ENCODE measurements around the gene GIT1. TPM values are rescaled to one million over a fixed set of nuclear protein-coding genes. Genes with fewer than 3 reads are reported as not detected.

GIT1 gene
- total and polyA plus RNA-seq, 2 donors (not counting 3 experiments of a cell fraction or from before 2014, with no cell fraction given) = 75.5 to 92.5 TPM

DNA sequence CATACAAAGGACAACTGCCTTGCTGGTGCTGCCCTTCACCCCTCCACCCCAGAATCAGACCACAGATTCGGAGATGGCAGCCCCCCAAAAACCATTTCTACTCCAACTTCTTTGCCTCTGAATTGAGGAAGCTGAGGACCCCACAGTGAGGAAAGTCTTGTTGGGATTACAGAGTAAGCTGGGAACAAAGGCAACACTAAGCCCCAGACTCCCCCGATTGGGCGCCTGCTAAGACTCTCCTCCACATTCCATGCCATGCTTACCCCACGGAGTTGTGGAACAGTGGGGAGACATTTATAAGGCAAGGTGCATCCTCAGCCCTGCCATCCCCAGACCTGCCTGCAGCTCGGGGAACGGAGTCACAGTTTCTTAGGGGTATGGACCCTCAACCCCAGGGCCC, 1.9 kb downstream of the GIT1 start:
- H3K4me3 ChIP-seq (replicated peaks in 1 of 3; ENCODE audit: insufficient read depth in 1 of 3, low read depth in 1 of 3, low read length in 3 of 3) = peak overlapping the region; percentile 58 to 69 (median 68)
- peak overlapping the region; percentile 66 for H3K27ac ChIP-seq (ENCODE audit: insufficient read depth, low read depth, low read length)
- H3K9me3 ChIP-seq (replicated peaks; ENCODE audit: control insufficient read depth, insufficient read depth, low read length) = no peaks in the 10 kb centered on the region
- peaks cover 65% of the 10 kb centered on the region for H3K79me2 ChIP-seq (ENCODE audit: control insufficient read depth, insufficient read depth, low read length)
- intact Hi-C loops (cut with micrococcal nuclease) (loop anchor here (5.0 kb wide), 1 partner anchor 195 kb away; the partner anchor contains the start of gene TAOK1), dilution Hi-C loops (cut with MboI; ENCODE audit: extremely low pct_ligation_motif_present, low sequenced_read_pairs) (no loop called here)
- peak overlapping the region; percentile 54 for H3K9ac ChIP-seq (replicated peaks; ENCODE audit: extremely low read depth, insufficient read depth, low read length)
- no peaks in the 10 kb centered on the region for H3K27me3 ChIP-seq (ENCODE audit: control insufficient read depth in 2 of 2, insufficient read depth in 2 of 2, low read length in 2 of 2)
- H3K4me1 ChIP-seq (ENCODE audit: control insufficient read depth, extremely low read depth, insufficient read depth, low read length) = peaks cover 73% of the 10 kb centered on the region
- no peaks in the 10 kb centered on the region for H4K20me1 ChIP-seq (replicated peaks; ENCODE audit: control insufficient read depth, extremely low read depth, insufficient read depth, low read length)
- FAIRE-seq = peak; percentile 33
- H3K9me1 ChIP-seq (replicated peaks; ENCODE audit: control insufficient read depth, extremely low read depth, insufficient read depth, low read length) = no peaks in the 10 kb centered on the region
- POLR2A ChIA-PET = no interaction called here
- H3K36me3 ChIP-seq (ENCODE audit: control insufficient read depth in 2 of 2, extremely low read depth in 1 of 2, insufficient read depth in 2 of 2, low read length in 2 of 2) = peaks cover 0 to 9% of the 10 kb centered on the region in 2 experiments
- CTCF ChIA-PET = interaction anchor here (1.4 to 4.2 kb wide), 3 partner anchors 17 to 30 kb away, joined by 6 to 27 read pairs (median 8); no protein-coding TSS in a partner anchor
- H2AFZ ChIP-seq (ENCODE audit: low read depth, low read length) = no peak overlapping the region
- no TSS peak for BruUV-seq (replicated peaks)
- H3K4me2 ChIP-seq (ENCODE audit: insufficient read depth, low read length) = peak overlapping the region; percentile 66
- DNase-seq (ENCODE audit: low read depth, low spot score) = no peak
- TF ChIP-seq FOS (IDR thresholded peaks at IDR 0.05; ENCODE audit: borderline replicate concordance, insufficient read depth, low read length) (no peak), EZH2 (IDR thresholded peaks at IDR 0.05; ENCODE audit: borderline replicate concordance, low read depth, low read length, severe bottlenecking) (no peak), GATA2 (IDR thresholded peaks at IDR 0.05; ENCODE audit: insufficient read depth, insufficient read length, low read depth, low read length) (no peak)
- TF ChIP-seq, protein P1, sequence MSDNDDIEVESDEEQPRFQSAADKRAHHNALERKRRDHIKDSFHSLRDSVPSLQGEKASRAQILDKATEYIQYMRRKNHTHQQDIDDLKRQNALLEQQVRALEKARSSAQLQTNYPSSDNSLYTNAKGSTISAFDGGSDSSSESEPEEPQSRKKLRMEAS (IDR thresholded peaks at IDR 0.05; ENCODE audit: insufficient read depth, insufficient read length) = no peak

DNA sequence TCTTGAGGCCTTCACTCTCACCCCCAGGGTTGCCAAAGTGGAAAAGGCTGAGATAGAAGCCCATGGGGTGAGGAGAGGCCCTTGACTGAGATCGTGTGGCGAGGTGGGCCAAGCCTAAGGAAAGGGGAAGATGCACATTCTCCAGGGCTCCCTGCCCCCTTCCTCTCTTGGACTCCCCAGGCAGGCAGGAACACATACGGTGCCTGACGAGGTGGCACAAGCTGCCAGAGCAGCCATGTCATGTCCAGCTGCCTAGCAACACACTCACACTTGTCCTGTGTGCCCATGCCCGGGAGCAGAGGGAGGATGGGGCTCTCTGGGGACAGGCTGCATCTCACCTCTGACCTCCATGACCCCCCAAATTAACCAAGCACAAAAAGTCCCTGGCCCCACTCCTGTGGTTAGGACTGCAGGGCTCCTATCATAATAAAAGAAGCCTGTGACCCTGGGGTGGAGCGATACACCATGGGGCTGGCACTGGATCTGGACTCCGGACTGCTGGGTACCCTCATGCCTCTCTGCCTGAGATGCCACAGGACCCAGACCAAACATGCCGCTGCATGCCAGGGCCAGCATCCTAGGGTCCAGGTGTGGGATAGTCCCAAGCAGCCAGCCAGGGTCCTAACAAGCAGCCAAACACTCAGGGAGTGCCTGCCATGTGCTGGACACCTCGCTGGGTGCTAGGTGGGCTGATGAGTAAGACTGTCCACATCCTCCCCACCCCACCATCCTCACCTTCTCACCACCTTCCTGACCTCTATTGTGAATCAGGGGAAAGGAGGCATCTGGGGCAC, 2.6 kb downstream of the GIT1 start:
- BruUV-seq (replicated peaks) = no TSS peak
- dilution Hi-C loops (cut with MboI; ENCODE audit: extremely low pct_ligation_motif_present, low sequenced_read_pairs) = no loop called here
- intact Hi-C loops (cut with micrococcal nuclease) = loop anchor here (5.0 kb wide), 1 partner anchor 195 kb away; the partner anchor contains the start of gene TAOK1

More for the DNA sequence above, 2.6 kb downstream of the GIT1 start:
- H3K9me1 ChIP-seq (replicated peaks; ENCODE audit: control insufficient read depth, extremely low read depth, insufficient read depth, low read length) = no peaks in the 10 kb centered on the region
- H4K20me1 ChIP-seq (replicated peaks; ENCODE audit: control insufficient read depth, extremely low read depth, insufficient read depth, low read length) = no peaks in the 10 kb centered on the region
- no peaks in the 10 kb centered on the region for H3K27me3 ChIP-seq (ENCODE audit: control insufficient read depth in 2 of 2, insufficient read depth in 2 of 2, low read length in 2 of 2)
- ChIA-PET POLR2A (interaction anchor here (0.5 kb wide), 1 partner anchor 147 kb away, joined by 3 read pairs; no protein-coding TSS in a partner anchor), CTCF (interaction anchor here (1.2 to 4.2 kb wide), 4 partner anchors 12 to 31 kb away, joined by 3 to 27 read pairs (median 7); no protein-coding TSS in a partner anchor)
- DNase-seq (ENCODE audit: low read depth, low spot score) (no peak), FAIRE-seq (no peak)
- H3K36me3 ChIP-seq (ENCODE audit: control insufficient read depth in 2 of 2, extremely low read depth in 1 of 2, insufficient read depth in 2 of 2, low read length in 2 of 2) = peaks cover 0 to 13% of the 10 kb centered on the region in 2 experiments
- peaks cover 66% of the 10 kb centered on the region for H3K4me1 ChIP-seq (ENCODE audit: control insufficient read depth, extremely low read depth, insufficient read depth, low read length)
- peaks cover 72% of the 10 kb centered on the region for H3K79me2 ChIP-seq (ENCODE audit: control insufficient read depth, insufficient read depth, low read length)
- H3K9me3 ChIP-seq (replicated peaks; ENCODE audit: control insufficient read depth, insufficient read depth, low read length) = no peaks in the 10 kb centered on the region
- no peak overlapping the region for H2AFZ ChIP-seq (ENCODE audit: low read depth, low read length)
- H3K27ac ChIP-seq (ENCODE audit: insufficient read depth, low read depth, low read length) = peak overlapping the region; percentile 66
- no peak for TF ChIP-seq JUN (IDR thresholded peaks at IDR 0.05; ENCODE audit: borderline replicate concordance, insufficient read depth, insufficient read length, low read depth)
- no peak for TF ChIP-seq GATA2 (IDR thresholded peaks at IDR 0.05; ENCODE audit: insufficient read depth, insufficient read length, low read depth, low read length)
- no peak for TF ChIP-seq POLR2AphosphoS5 (IDR thresholded peaks at IDR 0.05; ENCODE audit: insufficient read depth, low read depth, low read length)
- TF ChIP-seq, protein P2, sequence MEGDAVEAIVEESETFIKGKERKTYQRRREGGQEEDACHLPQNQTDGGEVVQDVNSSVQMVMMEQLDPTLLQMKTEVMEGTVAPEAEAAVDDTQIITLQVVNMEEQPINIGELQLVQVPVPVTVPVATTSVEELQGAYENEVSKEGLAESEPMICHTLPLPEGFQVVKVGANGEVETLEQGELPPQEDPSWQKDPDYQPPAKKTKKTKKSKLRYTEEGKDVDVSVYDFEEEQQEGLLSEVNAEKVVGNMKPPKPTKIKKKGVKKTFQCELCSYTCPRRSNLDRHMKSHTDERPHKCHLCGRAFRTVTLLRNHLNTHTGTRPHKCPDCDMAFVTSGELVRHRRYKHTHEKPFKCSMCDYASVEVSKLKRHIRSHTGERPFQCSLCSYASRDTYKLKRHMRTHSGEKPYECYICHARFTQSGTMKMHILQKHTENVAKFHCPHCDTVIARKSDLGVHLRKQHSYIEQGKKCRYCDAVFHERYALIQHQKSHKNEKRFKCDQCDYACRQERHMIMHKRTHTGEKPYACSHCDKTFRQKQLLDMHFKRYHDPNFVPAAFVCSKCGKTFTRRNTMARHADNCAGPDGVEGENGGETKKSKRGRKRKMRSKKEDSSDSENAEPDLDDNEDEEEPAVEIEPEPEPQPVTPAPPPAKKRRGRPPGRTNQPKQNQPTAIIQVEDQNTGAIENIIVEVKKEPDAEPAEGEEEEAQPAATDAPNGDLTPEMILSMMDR (IDR thresholded peaks at IDR 0.05; ENCODE audit: extremely low read depth in 1 of 2, insufficient read depth in 1 of 2, low read depth in 1 of 2, low read length in 2 of 2) = no peak
- no peak for TF ChIP-seq POLR2A (IDR thresholded peaks at IDR 0.05; ENCODE audit: low read depth, low read length)
- TF ChIP-seq MYC (IDR thresholded peaks at IDR 0.05; ENCODE audit: low read depth, low read length) = no peak
- no peak for TF ChIP-seq EZH2 (IDR thresholded peaks at IDR 0.05; ENCODE audit: borderline replicate concordance, low read depth, low read length, severe bottlenecking)
- no peak for TF ChIP-seq FOS (IDR thresholded peaks at IDR 0.05; ENCODE audit: borderline replicate concordance, insufficient read depth, low read length)
- H3K9ac ChIP-seq (replicated peaks; ENCODE audit: extremely low read depth, insufficient read depth, low read length) = peak overlapping the region; percentile 4
- H3K4me2 ChIP-seq (ENCODE audit: insufficient read depth, low read length) = peak overlapping the region; percentile 66
- no peak overlapping the region for H3K4me3 ChIP-seq (replicated peaks in 1 of 3; ENCODE audit: insufficient read depth in 1 of 3, low read depth in 1 of 3, low read length in 3 of 3)
